ENCODE data around the gene NABP2. TPM values are rescaled to one million over a fixed set of nuclear protein-coding genes. Genes with fewer than 3 reads are reported as not detected.

NABP2 gene
- total and polyA plus RNA-seq, 2 experiments from 2014 or later, result 25.5 to 27.8 TPM

DNA sequence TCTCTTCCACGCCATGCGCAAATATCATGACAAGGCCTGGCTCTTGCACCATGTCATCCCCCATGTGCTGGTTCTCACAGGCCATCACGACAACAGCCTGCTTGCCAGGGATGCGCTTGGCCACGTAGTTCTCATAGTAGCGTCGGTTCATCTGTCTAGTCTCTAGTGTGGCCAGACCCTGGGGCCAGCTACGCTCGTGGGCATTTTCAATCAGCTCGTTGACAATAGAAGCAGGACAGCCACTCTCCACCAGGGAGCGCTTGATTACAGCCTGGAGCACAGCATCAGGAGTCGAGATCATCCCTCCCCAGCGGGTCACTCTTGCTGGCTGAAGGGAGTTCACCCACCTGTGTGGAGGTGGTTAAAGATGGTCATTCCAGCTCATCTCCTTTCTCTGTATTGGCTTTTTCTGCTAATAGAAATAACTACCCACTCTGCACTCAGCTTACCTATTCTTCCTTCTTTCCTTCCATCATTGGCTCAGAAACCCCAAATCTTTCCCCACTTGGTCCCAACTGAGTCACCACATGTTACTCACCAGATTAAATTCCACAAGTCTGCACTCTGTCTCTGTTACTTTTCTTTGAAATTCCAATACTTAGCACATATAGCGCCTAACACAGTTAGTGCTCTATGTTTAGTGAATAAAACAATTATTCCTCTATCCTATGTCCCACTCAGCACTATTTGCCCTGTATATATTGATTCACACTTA lies 17.5 kb upstream of the NABP2 start:
- ATAC-seq, result peak; percentile 98
- peaks cover 8% of the 10 kb centered on the region for H4K20me1 ChIP-seq (replicated peaks; ENCODE audit: insufficient read depth)
- TF ChIP-seq, protein P1, sequence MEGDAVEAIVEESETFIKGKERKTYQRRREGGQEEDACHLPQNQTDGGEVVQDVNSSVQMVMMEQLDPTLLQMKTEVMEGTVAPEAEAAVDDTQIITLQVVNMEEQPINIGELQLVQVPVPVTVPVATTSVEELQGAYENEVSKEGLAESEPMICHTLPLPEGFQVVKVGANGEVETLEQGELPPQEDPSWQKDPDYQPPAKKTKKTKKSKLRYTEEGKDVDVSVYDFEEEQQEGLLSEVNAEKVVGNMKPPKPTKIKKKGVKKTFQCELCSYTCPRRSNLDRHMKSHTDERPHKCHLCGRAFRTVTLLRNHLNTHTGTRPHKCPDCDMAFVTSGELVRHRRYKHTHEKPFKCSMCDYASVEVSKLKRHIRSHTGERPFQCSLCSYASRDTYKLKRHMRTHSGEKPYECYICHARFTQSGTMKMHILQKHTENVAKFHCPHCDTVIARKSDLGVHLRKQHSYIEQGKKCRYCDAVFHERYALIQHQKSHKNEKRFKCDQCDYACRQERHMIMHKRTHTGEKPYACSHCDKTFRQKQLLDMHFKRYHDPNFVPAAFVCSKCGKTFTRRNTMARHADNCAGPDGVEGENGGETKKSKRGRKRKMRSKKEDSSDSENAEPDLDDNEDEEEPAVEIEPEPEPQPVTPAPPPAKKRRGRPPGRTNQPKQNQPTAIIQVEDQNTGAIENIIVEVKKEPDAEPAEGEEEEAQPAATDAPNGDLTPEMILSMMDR (conservative IDR thresholded peaks at IDR 0.05; ENCODE audit: low read depth in 2 of 2), result peak; percentile 65 to 83
- TF ChIP-seq POLR2AphosphoS5 (IDR thresholded peaks at IDR 0.05; ENCODE audit: low read depth) (no peak), CREB1 (CRISPR knock-in tag; IDR thresholded peaks at IDR 0.05; ENCODE audit: low read depth) (no peak)
- TF ChIP-seq, protein P2, sequence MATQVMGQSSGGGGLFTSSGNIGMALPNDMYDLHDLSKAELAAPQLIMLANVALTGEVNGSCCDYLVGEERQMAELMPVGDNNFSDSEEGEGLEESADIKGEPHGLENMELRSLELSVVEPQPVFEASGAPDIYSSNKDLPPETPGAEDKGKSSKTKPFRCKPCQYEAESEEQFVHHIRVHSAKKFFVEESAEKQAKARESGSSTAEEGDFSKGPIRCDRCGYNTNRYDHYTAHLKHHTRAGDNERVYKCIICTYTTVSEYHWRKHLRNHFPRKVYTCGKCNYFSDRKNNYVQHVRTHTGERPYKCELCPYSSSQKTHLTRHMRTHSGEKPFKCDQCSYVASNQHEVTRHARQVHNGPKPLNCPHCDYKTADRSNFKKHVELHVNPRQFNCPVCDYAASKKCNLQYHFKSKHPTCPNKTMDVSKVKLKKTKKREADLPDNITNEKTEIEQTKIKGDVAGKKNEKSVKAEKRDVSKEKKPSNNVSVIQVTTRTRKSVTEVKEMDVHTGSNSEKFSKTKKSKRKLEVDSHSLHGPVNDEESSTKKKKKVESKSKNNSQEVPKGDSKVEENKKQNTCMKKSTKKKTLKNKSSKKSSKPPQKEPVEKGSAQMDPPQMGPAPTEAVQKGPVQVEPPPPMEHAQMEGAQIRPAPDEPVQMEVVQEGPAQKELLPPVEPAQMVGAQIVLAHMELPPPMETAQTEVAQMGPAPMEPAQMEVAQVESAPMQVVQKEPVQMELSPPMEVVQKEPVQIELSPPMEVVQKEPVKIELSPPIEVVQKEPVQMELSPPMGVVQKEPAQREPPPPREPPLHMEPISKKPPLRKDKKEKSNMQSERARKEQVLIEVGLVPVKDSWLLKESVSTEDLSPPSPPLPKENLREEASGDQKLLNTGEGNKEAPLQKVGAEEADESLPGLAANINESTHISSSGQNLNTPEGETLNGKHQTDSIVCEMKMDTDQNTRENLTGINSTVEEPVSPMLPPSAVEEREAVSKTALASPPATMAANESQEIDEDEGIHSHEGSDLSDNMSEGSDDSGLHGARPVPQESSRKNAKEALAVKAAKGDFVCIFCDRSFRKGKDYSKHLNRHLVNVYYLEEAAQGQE (IDR thresholded peaks at IDR 0.05; ENCODE audit: unreplicated experiment), result no peak
- H3K4me3 ChIP-seq, result no peak overlapping the region
- Mint-ChIP-seq H3K36me3 (ENCODE audit: low read depth) (peaks cover 75% of the 10 kb centered on the region), H3K4me1 (no peaks in the 10 kb centered on the region; the same call in 2 of the 3 replicates), H3K9me3 (no peaks in the 10 kb centered on the region), H3K27ac (0 out of 2 replicates have a peak overlapping the region, but pooled peaks have one; percentile 16), H3K27me3 (ENCODE audit: insufficient read depth, low read depth, poor library complexity) (no peaks in the 10 kb centered on the region), H3K4me3 (no peak overlapping the region)
- 0 out of 2 replicates have a peak overlapping the region, but pooled peaks have one; percentile 71 for H3K27ac ChIP-seq (ENCODE audit: low read depth)
- no peak overlapping the region for H2AFZ ChIP-seq
- no peak overlapping the region for H3K4me2 ChIP-seq
- no peaks in the 10 kb centered on the region for H3K9me2 ChIP-seq (ENCODE audit: insufficient read depth)
- peaks cover 42% of the 10 kb centered on the region for H3K36me3 ChIP-seq (ENCODE audit: insufficient read depth)
- H3F3A ChIP-seq (replicated peaks; ENCODE audit: low read depth), result peaks cover 26% of the 10 kb centered on the region
- no peaks in the 10 kb centered on the region for H3K79me2 ChIP-seq (replicated peaks; ENCODE audit: insufficient read depth)
- H3K27me3 ChIP-seq (ENCODE audit: insufficient read depth), result no peaks in the 10 kb centered on the region
- DNase-seq (ENCODE audit: low spot score), result peak; percentile 90
- no peaks in the 10 kb centered on the region for H3K4me1 ChIP-seq (ENCODE audit: insufficient read depth)

DNA sequence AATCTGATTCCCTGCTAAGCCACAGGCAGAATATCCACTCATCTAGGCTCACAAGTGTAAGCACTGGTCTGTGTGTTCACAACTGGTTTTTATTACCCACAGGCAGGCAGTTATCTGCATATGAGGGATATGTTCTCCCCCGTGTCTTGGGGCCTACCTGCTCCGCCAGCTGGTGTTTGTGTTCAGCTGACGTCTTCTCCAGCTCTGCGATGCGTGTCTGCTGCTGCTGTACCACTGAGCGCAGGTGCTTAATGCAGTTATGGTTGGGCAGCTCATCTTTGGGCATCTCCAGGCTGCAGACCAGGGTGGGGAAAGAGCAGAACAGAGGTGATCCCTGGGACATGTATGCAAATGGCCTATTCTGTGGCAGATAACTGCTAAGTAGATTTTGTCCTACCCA lies 16.1 kb upstream of the NABP2 start:
- Mint-ChIP-seq H3K36me3 (ENCODE audit: low read depth) (peaks cover 89% of the 10 kb centered on the region), H3K4me1 (no peaks in the 10 kb centered on the region; the same call in 2 of the 3 replicates), H3K4me3 (no peak overlapping the region), H3K9me3 (no peaks in the 10 kb centered on the region), H3K27me3 (ENCODE audit: insufficient read depth, low read depth, poor library complexity) (no peaks in the 10 kb centered on the region), H3K27ac (no peak overlapping the region)
- Histone ChIP-seq H3K4me2 (no peak overlapping the region), H3K79me2 (replicated peaks; ENCODE audit: insufficient read depth) (no peaks in the 10 kb centered on the region), H3K27ac (ENCODE audit: low read depth) (no peak overlapping the region), H3F3A (replicated peaks; ENCODE audit: low read depth) (peaks cover 32% of the 10 kb centered on the region), H3K4me1 (ENCODE audit: insufficient read depth) (no peaks in the 10 kb centered on the region), H3K4me3 (no peak overlapping the region), H3K27me3 (ENCODE audit: insufficient read depth) (no peaks in the 10 kb centered on the region), H3K36me3 (ENCODE audit: insufficient read depth) (peaks cover 54% of the 10 kb centered on the region), H4K20me1 (replicated peaks; ENCODE audit: insufficient read depth) (peaks cover 15% of the 10 kb centered on the region), H3K9me2 (ENCODE audit: insufficient read depth) (no peaks in the 10 kb centered on the region), H2AFZ (no peak overlapping the region)
- ATAC-seq, result no peak
- DNase-seq (ENCODE audit: low spot score), result no peak
- TF ChIP-seq ZNF331 (CRISPR knock-in tag; IDR thresholded peaks at IDR 0.05; ENCODE audit: low read depth) (no peak), ZNF114 (CRISPR knock-in tag; IDR thresholded peaks at IDR 0.05) (no peak), CREB1 (CRISPR knock-in tag; IDR thresholded peaks at IDR 0.05; ENCODE audit: low read depth) (no peak), EZH2 (IDR thresholded peaks at IDR 0.05; ENCODE audit: low read depth, unreplicated experiment) (no peak), STAT1 (IDR thresholded peaks at IDR 0.05; ENCODE audit: unreplicated experiment) (no peak)
- TF ChIP-seq, protein P3, sequence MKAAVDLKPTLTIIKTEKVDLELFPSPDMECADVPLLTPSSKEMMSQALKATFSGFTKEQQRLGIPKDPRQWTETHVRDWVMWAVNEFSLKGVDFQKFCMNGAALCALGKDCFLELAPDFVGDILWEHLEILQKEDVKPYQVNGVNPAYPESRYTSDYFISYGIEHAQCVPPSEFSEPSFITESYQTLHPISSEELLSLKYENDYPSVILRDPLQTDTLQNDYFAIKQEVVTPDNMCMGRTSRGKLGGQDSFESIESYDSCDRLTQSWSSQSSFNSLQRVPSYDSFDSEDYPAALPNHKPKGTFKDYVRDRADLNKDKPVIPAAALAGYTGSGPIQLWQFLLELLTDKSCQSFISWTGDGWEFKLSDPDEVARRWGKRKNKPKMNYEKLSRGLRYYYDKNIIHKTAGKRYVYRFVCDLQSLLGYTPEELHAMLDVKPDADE (IDR thresholded peaks at IDR 0.05), result no peak
- TF ChIP-seq, protein P1 (conservative IDR thresholded peaks at IDR 0.05; ENCODE audit: low read depth in 2 of 2), result no peak
